Endodermal cell (in vitro differentiated cells): ENCODE data around the gene HS3ST3A1. TPM values are rescaled to one million over a fixed set of nuclear protein-coding genes. Genes with fewer than 3 reads are reported as not detected.

Source experiments
- DNase-seq: peaks from one replicate; pipeline ENCODE4 v3.0.0-alpha.2; 2017
- H3K27ac ChIP-seq: 2 replicates; pipeline ENCODE4 v1.5.1; 2013; ENCODE audit warnings: mild to moderate bottlenecking, low read depth, low read length, moderate library complexity
- H3K27me3 ChIP-seq: 2 replicates; pipeline ENCODE4 v1.6.1; 2013; ENCODE audit warnings: mild to moderate bottlenecking, low read length, moderate library complexity; ENCODE audit not compliant: insufficient read depth, control insufficient read depth, poor library complexity, severe bottlenecking
- H3K36me3 ChIP-seq: 2 replicates; pipeline ENCODE4 v1.7.0; 2013; ENCODE audit warnings: mild to moderate bottlenecking, low read length, moderate library complexity; ENCODE audit not compliant: control insufficient read depth, insufficient read depth
- H3K4me1 ChIP-seq: one replicate; pipeline ENCODE4 v1.7.0; 2013; ENCODE audit warnings: low read length; ENCODE audit not compliant: control insufficient read depth, insufficient read depth
- H3K4me3 ChIP-seq: 2 replicates; pipeline ENCODE4 v1.5.1; 2013; ENCODE audit warnings: mild to moderate bottlenecking, low read length, moderate library complexity
- H3K9ac ChIP-seq: 2 replicates; pipeline ENCODE4 v1.6.1; 2013; ENCODE audit warnings: mild to moderate bottlenecking, low read length, moderate library complexity; ENCODE audit not compliant: poor library complexity, severe bottlenecking; ENCODE audit errors: extremely low read depth
- H3K9me3 ChIP-seq: 2 replicates; pipeline ENCODE4 v1.6.1; 2013; ENCODE audit warnings: mild to moderate bottlenecking, low read length, moderate library complexity; ENCODE audit not compliant: control insufficient read depth
- H3K27ac Mint-ChIP-seq: 2 replicates; pipeline ENCODE4 v1.8.0; 2020; ENCODE audit warnings: mixed read lengths
- H3K27me3 Mint-ChIP-seq: 2 replicates; pipeline ENCODE4 v1.8.0; 2021; ENCODE audit warnings: mild to moderate bottlenecking, mixed read lengths; ENCODE audit not compliant: insufficient read depth
- H3K36me3 Mint-ChIP-seq: 2 replicates; pipeline ENCODE4 v1.8.0; 2020; ENCODE audit warnings: low read depth, mixed read lengths
- H3K4me1 Mint-ChIP-seq: 2 replicates; pipeline ENCODE4 v1.8.0; 2020; ENCODE audit warnings: mixed read lengths
- H3K4me3 Mint-ChIP-seq: 2 replicates; pipeline ENCODE4 v1.8.0; 2020; ENCODE audit warnings: mild to moderate bottlenecking, moderate library complexity, mixed read lengths
- H3K9me3 Mint-ChIP-seq: 2 replicates; pipeline ENCODE4 v1.8.0; 2020; ENCODE audit warnings: mild to moderate bottlenecking, mixed read lengths
- WGBS, 2 experiments: methylation state at CpG; one replicate each; pipeline versions ENCODE4 v1.1.5 to v1.1.7; 2013; ENCODE audit warnings: missing lambda C conversion rate in 2 of 2, mixed read lengths in 1 of 2; ENCODE audit not compliant: insufficient coverage in 1 of 2, insufficient read length in 1 of 2; 5-methylcytosine and 5-hydroxymethylcytosine counted together
- total RNA-seq, 2 donors: library from RNA; stranded (reverse); fragmentation: NEBNext Ultra II Directional in 1 of 2; extraction: Animal tissue kit (Norgen Biotek cat#: 25700) in 1 of 2; gene quantifications; 2 replicates in 1 of 2; 3 replicates in 1 of 2; pipeline ENCODE4 v1.2.1, GENCODE V29; 2021
- TF ChIP-seq, protein P1 (sequence below): fragments of 200-600 bp; sonication (generic); conservative IDR thresholded peaks from 2 replicates; pipeline ENCODE4 v1.5.0; 2021; ENCODE audit warnings: antibody characterized with exemption, mild to moderate bottlenecking

The HS3ST3A1 gene
- total RNA-seq, 2 donors from 2014 or later, result 1.9 to 2.4 TPM

DNA sequence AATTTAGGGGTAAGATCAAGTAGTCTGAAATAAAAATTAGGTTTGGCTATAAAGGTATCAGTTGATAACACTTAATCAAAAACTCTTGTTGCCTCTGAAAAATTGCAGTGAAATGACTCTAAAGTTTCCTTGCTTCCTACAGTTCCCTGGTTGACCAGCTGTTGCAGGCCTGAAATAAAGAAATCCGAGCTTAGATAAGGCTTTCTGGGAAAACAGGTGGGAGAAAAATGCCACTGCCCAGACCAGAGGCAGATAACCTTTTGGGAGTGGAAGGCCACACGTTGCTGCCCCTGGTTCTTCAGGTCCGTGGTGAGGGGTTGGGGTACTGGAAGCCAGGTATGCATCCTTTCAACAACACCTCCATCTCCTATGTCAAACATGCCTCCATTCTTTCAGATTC lies 111.3 kb downstream of the HS3ST3A1 start:
- H3K4me1 ChIP-seq, result no peaks in the 10 kb centered on the region
- DNase-seq, result no peak
- H3K27ac ChIP-seq, result no peak overlapping the region
- no peaks in the 10 kb centered on the region for H3K36me3 Mint-ChIP-seq
- no peaks in the 10 kb centered on the region for H3K4me1 Mint-ChIP-seq
- WGBS, 2 experiments, result 83 to 91% methylated on average over 1 to 3 of the region's 3 CpGs
- H3K9me3 Mint-ChIP-seq, result no peaks in the 10 kb centered on the region
- no peak overlapping the region for H3K9ac ChIP-seq
- TF ChIP-seq, protein P1, sequence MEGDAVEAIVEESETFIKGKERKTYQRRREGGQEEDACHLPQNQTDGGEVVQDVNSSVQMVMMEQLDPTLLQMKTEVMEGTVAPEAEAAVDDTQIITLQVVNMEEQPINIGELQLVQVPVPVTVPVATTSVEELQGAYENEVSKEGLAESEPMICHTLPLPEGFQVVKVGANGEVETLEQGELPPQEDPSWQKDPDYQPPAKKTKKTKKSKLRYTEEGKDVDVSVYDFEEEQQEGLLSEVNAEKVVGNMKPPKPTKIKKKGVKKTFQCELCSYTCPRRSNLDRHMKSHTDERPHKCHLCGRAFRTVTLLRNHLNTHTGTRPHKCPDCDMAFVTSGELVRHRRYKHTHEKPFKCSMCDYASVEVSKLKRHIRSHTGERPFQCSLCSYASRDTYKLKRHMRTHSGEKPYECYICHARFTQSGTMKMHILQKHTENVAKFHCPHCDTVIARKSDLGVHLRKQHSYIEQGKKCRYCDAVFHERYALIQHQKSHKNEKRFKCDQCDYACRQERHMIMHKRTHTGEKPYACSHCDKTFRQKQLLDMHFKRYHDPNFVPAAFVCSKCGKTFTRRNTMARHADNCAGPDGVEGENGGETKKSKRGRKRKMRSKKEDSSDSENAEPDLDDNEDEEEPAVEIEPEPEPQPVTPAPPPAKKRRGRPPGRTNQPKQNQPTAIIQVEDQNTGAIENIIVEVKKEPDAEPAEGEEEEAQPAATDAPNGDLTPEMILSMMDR, result no peak
- H3K9me3 ChIP-seq, result no peaks in the 10 kb centered on the region
- H3K27ac Mint-ChIP-seq, result no peak overlapping the region
- H3K27me3 ChIP-seq, result no peaks in the 10 kb centered on the region
- no peaks in the 10 kb centered on the region for H3K36me3 ChIP-seq
- no peak overlapping the region for H3K4me3 Mint-ChIP-seq
- no peak overlapping the region for H3K4me3 ChIP-seq
- no peaks in the 10 kb centered on the region for H3K27me3 Mint-ChIP-seq

DNA sequence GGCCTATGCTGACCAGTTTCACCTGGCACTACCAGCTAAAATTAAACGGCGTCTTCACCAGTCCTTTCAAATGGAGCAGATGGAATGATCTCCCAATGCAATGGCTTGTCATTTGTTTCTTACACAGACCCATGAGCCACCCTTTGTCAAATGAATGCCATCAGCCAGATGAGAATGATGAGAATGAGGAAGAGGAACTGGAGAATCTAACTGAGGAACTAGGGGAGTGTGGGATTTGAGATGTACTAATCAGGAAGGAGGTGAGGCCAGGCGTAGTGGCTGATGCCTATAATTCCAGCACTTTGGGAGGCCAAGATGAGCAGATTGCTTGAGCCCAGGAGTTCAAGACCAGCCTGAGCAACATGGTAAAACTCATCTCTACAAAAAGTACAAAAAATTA lies 116.4 kb downstream of the HS3ST3A1 start:
- TF ChIP-seq, protein P1, result no peak
- no peak for DNase-seq
- Mint-ChIP-seq H3K4me3 (no peak overlapping the region), H3K4me1 (no peaks in the 10 kb centered on the region), H3K27ac (no peak overlapping the region), H3K9me3 (peaks cover 17% of the 10 kb centered on the region), H3K36me3 (peaks cover 2% of the 10 kb centered on the region), H3K27me3 (no peaks in the 10 kb centered on the region)
- Histone ChIP-seq H3K27ac (no peak overlapping the region), H3K9me3 (peaks cover 36% of the 10 kb centered on the region), H3K4me1 (no peaks in the 10 kb centered on the region), H3K4me3 (no peak overlapping the region), H3K9ac (no peak overlapping the region), H3K27me3 (no peaks in the 10 kb centered on the region), H3K36me3 (no peaks in the 10 kb centered on the region)
- WGBS, 2 experiments, result 90 to 94% methylated on average over 2 to 3 of the region's 3 CpGs

DNA sequence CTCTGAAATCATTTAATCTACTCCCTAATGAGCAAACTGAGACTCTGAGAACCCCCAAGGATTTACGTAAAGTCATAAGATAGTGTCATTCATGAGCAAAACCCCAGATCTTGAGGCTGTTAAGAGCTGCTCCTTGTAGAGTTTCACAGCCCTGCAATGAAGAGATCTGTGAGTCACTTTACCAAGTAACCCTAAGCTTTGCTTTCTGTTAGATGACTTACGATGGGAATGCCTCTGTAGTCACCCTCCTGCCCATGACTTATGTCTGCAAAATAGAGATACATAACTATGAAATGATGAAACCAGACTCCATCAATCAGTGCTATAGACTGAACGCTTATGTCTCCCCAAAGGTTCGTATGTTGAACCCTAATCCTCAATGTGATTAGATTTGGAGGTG lies 117.7 kb downstream of the HS3ST3A1 start:
- Mint-ChIP-seq H3K9me3 (peaks cover 25% of the 10 kb centered on the region), H3K36me3 (peaks cover 4% of the 10 kb centered on the region), H3K27me3 (no peaks in the 10 kb centered on the region), H3K4me1 (no peaks in the 10 kb centered on the region), H3K27ac (no peak overlapping the region), H3K4me3 (no peak overlapping the region)
- no peaks in the 10 kb centered on the region for H3K4me1 ChIP-seq
- TF ChIP-seq, protein P1, result no peak
- peaks cover 43% of the 10 kb centered on the region for H3K9me3 ChIP-seq
- H3K27ac ChIP-seq, result no peak overlapping the region
- H3K9ac ChIP-seq, result no peak overlapping the region
- 95 to 100% methylated on average over 1 to 4 of the region's 4 CpGs for WGBS, 2 experiments
- H3K27me3 ChIP-seq, result no peaks in the 10 kb centered on the region
- H3K36me3 ChIP-seq, result no peaks in the 10 kb centered on the region
- DNase-seq, result no peak
- H3K4me3 ChIP-seq, result no peak overlapping the region
